Gastrocnemius medialis (tissue), 4 donors: ENCODE data around the gene UNG.

Experiments
- CTCF ChIP-seq, 5 experiments: fragments of 450-650 bp in 3 of 5; fragments of 200-600 bp in 2 of 5; sonication (generic) in 2 of 5; IDR thresholded peaks in 4 of 5; conservative IDR thresholded peaks in 1 of 5; 1 replicate in 4 of 5; 2 replicates in 1 of 5; pipeline ENCODE4 v1.5.1; 2016 to 2019; ENCODE audit warnings: antibody characterized with exemption in 5 of 5, mild to moderate bottlenecking in 3 of 5, moderate library complexity in 3 of 5
- POLR2A ChIP-seq, 2 donors: fragments of 450-650 bp; IDR thresholded peaks; one replicate each; pipeline ENCODE4 v1.6.1; 2017; ENCODE audit warnings: antibody characterized with exemption in 2 of 2, mild to moderate bottlenecking in 2 of 2, moderate library complexity in 2 of 2

GRCh38 chr12:109053382-109054123 lies 43.8 kb upstream of the UNG start:
- TF ChIP-seq CTCF (IDR thresholded peaks at IDR 0.05 in 4 of 5, conservative IDR thresholded peaks at IDR 0.05 in 1 of 5), result no peak
- TF ChIP-seq POLR2A (IDR thresholded peaks at IDR 0.05), result no peak
